K562 (cell line): ENCODE data around the gene HCN4. TPM values are rescaled to one million over a fixed set of nuclear protein-coding genes. Genes with fewer than 3 reads are reported as not detected.

Experiments used
- ATAC-seq: fragments of 200-7000 bp; cut with Tn5 transposase; 3 replicates; pipeline ENCODE4 v1.9.1; 2020; ENCODE audit warnings: moderate library complexity
- BruUV-seq: library from RNA; stranded (reverse); fragments of 400-500 nt; replicated peaks from 2 replicates; lab custom pipeline; 2021; lab: Mats Ljungman, UMichigan
- CTCF ChIA-PET: fragments of 300-600 bp; formaldehyde crosslinking; extraction: SDS; loops from one replicate; lab custom pipeline; 2021; ENCODE audit warnings: low intra/inter-chr PET ratio; lab: Yijun Ruan, JAX
- POLR2A ChIA-PET: fragments of 300-600, 350-650 bp; sonication (Branson Sonifier 250); formaldehyde crosslinking; extraction: SDS; loops from one replicate; lab custom pipeline; 2021; ENCODE audit warnings: antibody characterized with exemption, inconsistent platforms; lab: Yijun Ruan, JAX
- DNase-seq, 4 experiments: peaks; one replicate each; pipeline versions ENCODE4 v3.0.0 to v3.0.0-alpha.2; 2011 to 2018; ENCODE audit warnings: low spot score in 3 of 4, mixed read lengths in 3 of 4; ENCODE audit errors: extremely low read depth in 1 of 4
- FAIRE-seq: peaks from 2 replicates; lab custom pipeline; 2011; peaks lifted over from hg19 to GRCh38; lab: Jason Lieb, UNC
- H2AFZ ChIP-seq: 2 replicates; pipeline ENCODE4 v1.6.0; 2011; ENCODE audit warnings: low read depth, low read length, control low read depth, inconsistent platforms
- H3K27ac ChIP-seq: fragments of 200-600 bp; 3 replicates; pipeline ENCODE4 v1.8.0; 2011; ENCODE audit warnings: low read depth, mild to moderate bottlenecking, control low read depth, inconsistent platforms, low read length, moderate library complexity, mixed read lengths; ENCODE audit errors: extremely low read depth
- H3K27me3 ChIP-seq, 2 experiments: fragments of 300-600 bp in 1 of 2; 2 replicates in 1 of 2; 3 replicates in 1 of 2; pipeline versions ENCODE4 v1.6.0 to v1.8.0; 2011; ENCODE audit warnings: inconsistent platforms in 2 of 2, low read length in 2 of 2, mild to moderate bottlenecking in 1 of 2, mixed read lengths in 1 of 2, moderate library complexity in 1 of 2; ENCODE audit not compliant: control insufficient read depth in 2 of 2, insufficient read depth in 2 of 2
- H3K36me3 ChIP-seq: fragments of 300-600 bp; 3 replicates; pipeline ENCODE4 v1.8.0; 2011; ENCODE audit warnings: mild to moderate bottlenecking, low read length, inconsistent platforms; ENCODE audit not compliant: control insufficient read depth, insufficient read depth
- H3K4me1 ChIP-seq, 2 experiments: fragments of 200-600 bp in 1 of 2; replicated peaks in 1 of 2; 2 replicates in 1 of 2; 3 replicates in 1 of 2; pipeline versions ENCODE4 v1.5.1 to v1.8.0; 2011; ENCODE audit warnings: inconsistent platforms in 2 of 2, low read length in 2 of 2, mild to moderate bottlenecking in 1 of 2, mixed read lengths in 1 of 2, moderate library complexity in 1 of 2; ENCODE audit not compliant: control insufficient read depth in 2 of 2, insufficient read depth in 2 of 2
- H3K4me2 ChIP-seq: 2 replicates; pipeline ENCODE4 v1.6.1; 2011; ENCODE audit warnings: low read length, control low read depth, inconsistent platforms, mixed read lengths; ENCODE audit not compliant: insufficient read depth
- H3K4me3 ChIP-seq: fragments of 200-600 bp; sonication (generic), shearing (Covaris generic); 2 replicates; pipeline ENCODE4 v1.5.1; 2016; ENCODE audit warnings: control low read depth, inconsistent platforms
- H3K79me2 ChIP-seq: fragments of 200-600 bp; 3 replicates; pipeline ENCODE4 v1.8.0; 2011; ENCODE audit warnings: low read length, inconsistent platforms; ENCODE audit not compliant: control insufficient read depth, insufficient read depth
- H3K9ac ChIP-seq, 2 experiments: 2 replicates each; pipeline versions ENCODE4 v1.6.0 to v1.6.1; 2011; ENCODE audit warnings: low read depth in 2 of 2, low read length in 2 of 2, control low read depth in 1 of 2, inconsistent platforms in 1 of 2, mild to moderate bottlenecking in 1 of 2, mixed read lengths in 1 of 2; ENCODE audit not compliant: insufficient read depth in 1 of 2
- H3K9me1 ChIP-seq: one replicate; pipeline ENCODE4 v1.6.0; 2011; ENCODE audit warnings: inconsistent platforms, mild to moderate bottlenecking, low read length, moderate library complexity; ENCODE audit not compliant: control insufficient read depth, insufficient read depth
- H3K9me3 ChIP-seq: replicated peaks from 2 replicates; pipeline ENCODE4 v1.5.1; 2011; ENCODE audit warnings: low read depth, low read length, inconsistent platforms; ENCODE audit not compliant: control insufficient read depth, insufficient read depth
- H4K20me1 ChIP-seq: replicated peaks from 2 replicates; pipeline ENCODE4 v1.6.1; 2011; ENCODE audit warnings: low read length, inconsistent platforms, mixed read lengths; ENCODE audit not compliant: control insufficient read depth, insufficient read depth
- ILF3 ChIP-seq: fragments of 450-650 bp; IDR thresholded peaks from 2 replicates; pipeline ENCODE4 v1.6.1; 2018; ENCODE audit warnings: antibody characterized with exemption, mild to moderate bottlenecking, moderate library complexity, borderline replicate concordance
- KDM1A ChIP-seq, 2 experiments: fragments of 450-650 bp; IDR thresholded peaks; 2 replicates each; pipeline ENCODE4 v1.6.1; 2016; ENCODE audit warnings: mild to moderate bottlenecking in 2 of 2
- KHSRP ChIP-seq: fragments of 450-650 bp; IDR thresholded peaks from 2 replicates; pipeline ENCODE4 v1.6.1; 2017
- PHB2 ChIP-seq: fragments of 450-650 bp; IDR thresholded peaks from 2 replicates; pipeline ENCODE4 v1.6.1; 2017; ENCODE audit warnings: low read depth
- RFX5 ChIP-seq: IDR thresholded peaks from 2 replicates; pipeline ENCODE4 v1.6.1; 2011; ENCODE audit warnings: low read depth, mild to moderate bottlenecking, improper control_type of control experiment, low read length
- RNF2 ChIP-seq: sonication (generic); IDR thresholded peaks from 2 replicates; pipeline ENCODE4 v1.6.1; 2016
- SAFB ChIP-seq: fragments of 200-400 bp; formaldehyde crosslinking; IDR thresholded peaks from 2 replicates; pipeline ENCODE4 v1.6.1; 2017; ENCODE audit warnings: low read depth, low read length, borderline replicate concordance
- TCF15 ChIP-seq: fragments of 250-450 bp; sonication (Bioruptor Pico); IDR thresholded peaks from 2 replicates; pipeline ENCODE4 v1.8.0; 2022; ENCODE audit warnings: moderate library complexity, mild to moderate bottlenecking, inconsistent platforms
- USF2 ChIP-seq: sonication (generic); formaldehyde crosslinking; IDR thresholded peaks from 2 replicates; pipeline ENCODE4 v1.5.0; 2020; ENCODE audit warnings: missing genetic modification reagents
- ZNF143 ChIP-seq: sonication (generic); formaldehyde crosslinking; IDR thresholded peaks from 2 replicates; pipeline ENCODE4 v1.9.0; 2022; ENCODE audit warnings: mild to moderate bottlenecking, missing genetic modification reagents
- ZNF232 ChIP-seq: sonication (generic); formaldehyde crosslinking; IDR thresholded peaks from 2 replicates; pipeline ENCODE4 v1.8.0; 2022; ENCODE audit warnings: mild to moderate bottlenecking, missing genetic modification reagents
- ZNF239 ChIP-seq: fragments of 250-450 bp; sonication (Bioruptor Pico); IDR thresholded peaks from 2 replicates; pipeline ENCODE4 v1.4.0; 2020; ENCODE audit warnings: mild to moderate bottlenecking
- WGBS: fragments of 100-300 bp; shearing (Covaris generic); methylation state at CpG from one replicate; pipeline ENCODE4 v1.1.6; 2016; ENCODE audit warnings: low coverage, mixed read lengths; ENCODE audit not compliant: insufficient coverage; ENCODE audit errors: missing lambda C conversion rate; 5-methylcytosine and 5-hydroxymethylcytosine counted together
- in situ Hi-C: fragments of 300-500 bp; cut with MboI; formaldehyde crosslinking; loops from 4 replicates; pipeline ENCODE4 v1.15.0; 2018; ENCODE audit warnings: inconsistent platforms, mixed read lengths
- intact Hi-C: fragments of 100-400 bp; cut with micrococcal nuclease; formaldehyde crosslinking; loops from 2 replicates; pipeline ENCODE4 v1.14.2; 2022
- polyA plus RNA-seq, 8 experiments: library from polyadenylated mRNA; depleted of rRNA in 4 of 8; stranded (reverse) in 5 of 8; unstranded in 3 of 8; fragments of >200 nt; fragmentation: Nextera tagmentation in 2 of 8; fragmentation: Illumina TruSeq in 1 of 8; extraction: Ambion mirVana in 2 of 8; extraction: Trizol in 1 of 8; gene quantifications; 2 replicates each; pipeline versions ENCODE4 v1.2.1 to v1.2.3, GENCODE V29; 2011 to 2014; ENCODE audit warnings: inconsistent platforms in 1 of 8, missing spikeins in 1 of 8
- total RNA-seq, 7 experiments: library from RNA; depleted of rRNA in 6 of 7; stranded (reverse); fragments of >200 nt in 6 of 7; fragmentation: Illumina TruSeq in 2 of 7; extraction: Trizol in 2 of 7; gene quantifications; 2 replicates each; pipeline versions ENCODE4 v1.2.1 to v1.2.3, GENCODE V29; 2011 to 2021; ENCODE audit warnings: low replicate concordance in 1 of 7
- TF ChIP-seq, protein P1 (sequence below): fragments of 250-450 bp; sonication (Bioruptor Pico); IDR thresholded peaks from 2 replicates; pipeline ENCODE4 v1.5.0; 2022; ENCODE audit warnings: mild to moderate bottlenecking
- TF ChIP-seq, protein P2 (sequence below): IDR thresholded peaks from 3 replicates; pipeline ENCODE4 v1.6.1; 2011; ENCODE audit warnings: borderline replicate concordance, mild to moderate bottlenecking, moderate library complexity; ENCODE audit not compliant: insufficient read length; ENCODE audit errors: extremely low read depth
- TF ChIP-seq, protein P3 (sequence below): fragments of 250-450 bp; sonication (Bioruptor Pico); IDR thresholded peaks from 2 replicates; pipeline ENCODE4 v1.5.0; 2020; ENCODE audit warnings: mild to moderate bottlenecking, borderline replicate concordance

Gene HCN4
- total and polyA plus RNA-seq, 9 of the 15 experiments (the other 6 are each of a cell fraction or from before 2014, with no cell fraction given), result not detected

DNA sequence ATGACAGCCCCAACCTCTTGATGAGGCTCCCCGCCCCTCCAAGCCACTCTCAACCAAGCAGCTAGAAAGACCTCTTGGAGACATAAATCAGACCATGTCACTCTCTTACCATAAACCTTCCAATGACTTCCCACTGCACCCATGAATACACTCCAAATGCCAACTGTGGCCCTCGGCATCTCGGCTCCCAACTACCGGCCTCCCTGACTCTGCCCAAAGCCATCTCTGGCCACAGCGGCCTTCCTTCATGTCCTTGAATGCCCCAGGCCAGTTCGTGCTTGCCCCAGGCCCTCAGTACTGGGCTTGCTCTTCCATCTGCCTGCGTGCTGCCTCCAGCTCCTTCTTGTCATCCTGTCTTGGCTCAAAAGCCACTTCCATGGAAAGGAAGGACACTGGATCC is 32.0 kb downstream of the HCN4 start:
- FAIRE-seq (no peak), ATAC-seq (no peak), DNase-seq (no peak)
- H3K79me2 ChIP-seq, result no peaks in the 10 kb centered on the region
- WGBS, result 1% methylated on average over 7 of the region's 7 CpGs
- H3K4me1 ChIP-seq, result no peaks in the 10 kb centered on the region
- H3K27me3 ChIP-seq, result peaks cover 2 to 51% of the 10 kb centered on the region in 2 experiments; a peak in 3 of 5 replicates
- H2AFZ ChIP-seq, result no peak overlapping the region
- CTCF ChIA-PET, result no interaction called here
- intact Hi-C loops (no loop called here), in situ Hi-C loops (no loop called here)
- H3K4me3 ChIP-seq, result no peak overlapping the region
- no peaks in the 10 kb centered on the region for H3K36me3 ChIP-seq
- POLR2A ChIA-PET, result no interaction called here
- H3K9ac ChIP-seq, result no peak overlapping the region
- BruUV-seq, result no TSS peak
- peaks cover 5% of the 10 kb centered on the region; the same call in 1 of the 2 replicates for H4K20me1 ChIP-seq
- H3K4me2 ChIP-seq, result no peak overlapping the region
- no peaks in the 10 kb centered on the region for H3K9me3 ChIP-seq
- no peak overlapping the region for H3K27ac ChIP-seq
- no peaks in the 10 kb centered on the region for H3K9me1 ChIP-seq
- TF ChIP-seq ZNF232 (CRISPR knock-in tag) (no peak), KHSRP (no peak), KDM1A (IDR thresholded peaks at IDR 0.05) (no peak), RNF2 (no peak), ZNF143 (CRISPR knock-in tag) (no peak), TCF15 (CRISPR knock-in tag) (no peak), ZNF239 (CRISPR knock-in tag) (no peak), USF2 (CRISPR knock-in tag) (no peak), SAFB (no peak), RFX5 (no peak), ILF3 (no peak), PHB2 (no peak)
- TF ChIP-seq, protein P1, sequence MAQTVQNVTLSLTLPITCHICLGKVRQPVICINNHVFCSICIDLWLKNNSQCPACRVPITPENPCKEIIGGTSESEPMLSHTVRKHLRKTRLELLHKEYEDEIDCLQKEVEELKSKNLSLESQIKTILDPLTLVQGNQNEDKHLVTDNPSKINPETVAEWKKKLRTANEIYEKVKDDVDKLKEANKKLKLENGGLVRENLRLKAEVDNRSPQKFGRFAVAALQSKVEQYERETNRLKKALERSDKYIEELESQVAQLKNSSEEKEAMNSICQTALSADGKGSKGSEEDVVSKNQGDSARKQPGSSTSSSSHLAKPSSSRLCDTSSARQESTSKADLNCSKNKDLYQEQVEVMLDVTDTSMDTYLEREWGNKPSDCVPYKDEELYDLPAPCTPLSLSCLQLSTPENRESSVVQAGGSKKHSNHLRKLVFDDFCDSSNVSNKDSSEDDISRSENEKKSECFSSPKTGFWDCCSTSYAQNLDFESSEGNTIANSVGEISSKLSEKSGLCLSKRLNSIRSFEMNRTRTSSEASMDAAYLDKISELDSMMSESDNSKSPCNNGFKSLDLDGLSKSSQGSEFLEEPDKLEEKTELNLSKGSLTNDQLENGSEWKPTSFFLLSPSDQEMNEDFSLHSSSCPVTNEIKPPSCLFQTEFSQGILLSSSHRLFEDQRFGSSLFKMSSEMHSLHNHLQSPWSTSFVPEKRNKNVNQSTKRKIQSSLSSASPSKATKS, result no peak
- TF ChIP-seq, protein P2, sequence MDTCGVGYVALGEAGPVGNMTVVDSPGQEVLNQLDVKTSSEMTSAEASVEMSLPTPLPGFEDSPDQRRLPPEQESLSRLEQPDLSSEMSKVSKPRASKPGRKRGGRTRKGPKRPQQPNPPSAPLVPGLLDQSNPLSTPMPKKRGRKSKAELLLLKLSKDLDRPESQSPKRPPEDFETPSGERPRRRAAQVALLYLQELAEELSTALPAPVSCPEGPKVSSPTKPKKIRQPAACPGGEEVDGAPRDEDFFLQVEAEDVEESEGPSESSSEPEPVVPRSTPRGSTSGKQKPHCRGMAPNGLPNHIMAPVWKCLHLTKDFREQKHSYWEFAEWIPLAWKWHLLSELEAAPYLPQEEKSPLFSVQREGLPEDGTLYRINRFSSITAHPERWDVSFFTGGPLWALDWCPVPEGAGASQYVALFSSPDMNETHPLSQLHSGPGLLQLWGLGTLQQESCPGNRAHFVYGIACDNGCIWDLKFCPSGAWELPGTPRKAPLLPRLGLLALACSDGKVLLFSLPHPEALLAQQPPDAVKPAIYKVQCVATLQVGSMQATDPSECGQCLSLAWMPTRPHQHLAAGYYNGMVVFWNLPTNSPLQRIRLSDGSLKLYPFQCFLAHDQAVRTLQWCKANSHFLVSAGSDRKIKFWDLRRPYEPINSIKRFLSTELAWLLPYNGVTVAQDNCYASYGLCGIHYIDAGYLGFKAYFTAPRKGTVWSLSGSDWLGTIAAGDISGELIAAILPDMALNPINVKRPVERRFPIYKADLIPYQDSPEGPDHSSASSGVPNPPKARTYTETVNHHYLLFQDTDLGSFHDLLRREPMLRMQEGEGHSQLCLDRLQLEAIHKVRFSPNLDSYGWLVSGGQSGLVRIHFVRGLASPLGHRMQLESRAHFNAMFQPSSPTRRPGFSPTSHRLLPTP, result no peak
- TF ChIP-seq, protein P3, sequence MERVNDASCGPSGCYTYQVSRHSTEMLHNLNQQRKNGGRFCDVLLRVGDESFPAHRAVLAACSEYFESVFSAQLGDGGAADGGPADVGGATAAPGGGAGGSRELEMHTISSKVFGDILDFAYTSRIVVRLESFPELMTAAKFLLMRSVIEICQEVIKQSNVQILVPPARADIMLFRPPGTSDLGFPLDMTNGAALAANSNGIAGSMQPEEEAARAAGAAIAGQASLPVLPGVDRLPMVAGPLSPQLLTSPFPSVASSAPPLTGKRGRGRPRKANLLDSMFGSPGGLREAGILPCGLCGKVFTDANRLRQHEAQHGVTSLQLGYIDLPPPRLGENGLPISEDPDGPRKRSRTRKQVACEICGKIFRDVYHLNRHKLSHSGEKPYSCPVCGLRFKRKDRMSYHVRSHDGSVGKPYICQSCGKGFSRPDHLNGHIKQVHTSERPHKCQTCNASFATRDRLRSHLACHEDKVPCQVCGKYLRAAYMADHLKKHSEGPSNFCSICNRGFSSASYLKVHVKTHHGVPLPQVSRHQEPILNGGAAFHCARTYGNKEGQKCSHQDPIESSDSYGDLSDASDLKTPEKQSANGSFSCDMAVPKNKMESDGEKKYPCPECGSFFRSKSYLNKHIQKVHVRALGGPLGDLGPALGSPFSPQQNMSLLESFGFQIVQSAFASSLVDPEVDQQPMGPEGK (CRISPR knock-in tag), result no peak
